PC-3 (cell line): ENCODE results near the gene GID4.

Source experiments
- CTCF ChIP-seq: fragments of 300-600 bp; sonication (generic); conservative IDR thresholded peaks from 2 replicates; pipeline ENCODE4 v1.5.1; 2017; ENCODE audit warnings: antibody characterized with exemption, low read depth, mild to moderate bottlenecking, low read length
- EZH2 ChIP-seq: fragments of 300-600 bp; sonication (generic); IDR thresholded peaks from one replicate; pipeline ENCODE4 v1.6.1; 2017; ENCODE audit warnings: antibody characterized with exemption, mild to moderate bottlenecking, low read length; ENCODE audit not compliant: unreplicated experiment
- EZH2phosphoT487 ChIP-seq: fragments of 300-600 bp; sonication (generic); IDR thresholded peaks from 2 replicates; pipeline ENCODE4 v1.6.1; 2018; ENCODE audit warnings: mild to moderate bottlenecking, antibody characterized with exemption, low read length, borderline replicate concordance

GRCh38 chr17:18002171-18002570, 37.0 kb upstream of the GID4 start:
- TF ChIP-seq CTCF (no peak), EZH2 (no peak), EZH2phosphoT487 (no peak)
